Common myeloid progenitor, CD34-positive (primary cell): ENCODE measurements around the gene SLC22A23.

Experiments used
- CTCF ChIA-PET: fragments of 350-600 bp; sonication (Branson Sonifier 250); formaldehyde crosslinking; loops from one replicate; lab custom pipeline; 2021; ENCODE audit warnings: antibody characterized with exemption; lab: Charles Lee
- POLR2A ChIA-PET: fragments of 350-600 bp; sonication (Branson Sonifier 250); formaldehyde crosslinking; loops from one replicate; lab custom pipeline; 2021; ENCODE audit warnings: antibody characterized with exemption; lab: Charles Lee
- DNase-seq, 3 donors: peaks; one replicate each; pipeline versions ENCODE4 v3.0.0 to v3.0.0-alpha.2; 2013
- H3K27ac ChIP-seq, 2 experiments: 1 replicate in 1 of 2; 2 replicates in 1 of 2; pipeline ENCODE4 v1.7.0; 2013; ENCODE audit warnings: inconsistent platforms in 2 of 2, low read length in 2 of 2, mild to moderate bottlenecking in 2 of 2, low read depth in 1 of 2, moderate library complexity in 1 of 2; ENCODE audit not compliant: severe bottlenecking in 2 of 2, insufficient read depth in 1 of 2, poor library complexity in 1 of 2
- H3K27me3 ChIP-seq, 5 experiments: replicated peaks in 2 of 5; 1 replicate in 3 of 5; 2 replicates in 2 of 5; pipeline versions ENCODE4 v1.6.1 to v1.7.0; 2013; ENCODE audit warnings: low read length in 4 of 5, mild to moderate bottlenecking in 2 of 5, moderate library complexity in 2 of 5, inconsistent platforms in 1 of 5; ENCODE audit not compliant: insufficient read depth in 5 of 5, control insufficient read depth in 4 of 5
- H3K36me3 ChIP-seq, 4 experiments: 1 replicate in 2 of 4; 2 replicates in 2 of 4; pipeline versions ENCODE4 v1.6.1 to v1.7.0; 2013; ENCODE audit warnings: low read length in 3 of 4, control low read depth in 1 of 4, mild to moderate bottlenecking in 1 of 4; ENCODE audit not compliant: control insufficient read depth in 4 of 4, insufficient read depth in 4 of 4
- H3K4me1 ChIP-seq, 4 experiments: 1 replicate in 3 of 4; 2 replicates in 1 of 4; pipeline versions ENCODE4 v1.6.1 to v1.7.1; 2013; ENCODE audit warnings: low read length in 3 of 4, mild to moderate bottlenecking in 3 of 4, control low read depth in 1 of 4, inconsistent platforms in 1 of 4, moderate library complexity in 1 of 4; ENCODE audit not compliant: control insufficient read depth in 4 of 4, insufficient read depth in 4 of 4; ENCODE audit errors: control extremely low read depth in 1 of 4
- H3K4me3 ChIP-seq, 7 experiments: 1 replicate in 4 of 7; 2 replicates in 3 of 7; pipeline versions ENCODE4 v1.5.1 to v1.7.0; 2013; ENCODE audit warnings: mild to moderate bottlenecking in 7 of 7, low read length in 6 of 7, moderate library complexity in 6 of 7, inconsistent platforms in 2 of 7, low read depth in 2 of 7, control low read depth in 1 of 7; ENCODE audit not compliant: insufficient read depth in 4 of 7, control insufficient read depth in 1 of 7; ENCODE audit errors: extremely low read depth in 1 of 7
- H3K9me3 ChIP-seq, 5 experiments: 1 replicate in 4 of 5; 2 replicates in 1 of 5; pipeline versions ENCODE4 v1.6.1 to v1.7.1; 2013; ENCODE audit warnings: low read length in 4 of 5, mild to moderate bottlenecking in 2 of 5, inconsistent platforms in 1 of 5, low read depth in 1 of 5, moderate library complexity in 1 of 5; ENCODE audit not compliant: control insufficient read depth in 4 of 5, insufficient read depth in 2 of 5; ENCODE audit errors: control extremely low read depth in 1 of 5
- WGBS: methylation state at CpG from one replicate; pipeline ENCODE4 v1.1.5; 2013; ENCODE audit not compliant: insufficient coverage; 5-methylcytosine and 5-hydroxymethylcytosine counted together

Gene SLC22A23

DNA sequence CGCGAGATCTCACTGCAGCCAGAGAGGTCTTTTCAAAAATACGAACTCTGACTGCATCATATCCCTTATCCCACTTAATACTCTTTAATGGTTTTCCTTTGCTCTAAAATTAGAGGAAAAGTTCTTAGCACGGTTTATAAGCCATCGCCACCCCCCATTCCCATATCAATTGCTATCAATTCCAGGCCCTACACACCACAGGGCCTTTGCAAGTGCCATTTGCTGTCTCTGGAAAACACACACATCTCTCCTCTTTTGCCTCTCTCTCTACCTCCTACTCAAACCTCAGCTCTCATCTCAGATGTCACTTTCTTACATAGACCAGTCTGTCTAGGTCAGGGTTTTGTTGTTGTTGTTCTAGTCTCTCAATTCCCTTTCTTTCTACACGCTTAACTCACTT is 9.8 kb downstream of the SLC22A23 start:
- H3K4me3 ChIP-seq: no peak overlapping the region
- no peak overlapping the region for H3K27ac ChIP-seq
- H3K27me3 ChIP-seq: peaks cover 0 to 4% (median 0%) of the 10 kb centered on the region in 5 experiments
- no peaks in the 10 kb centered on the region for H3K9me3 ChIP-seq
- ChIA-PET POLR2A (no interaction called here), CTCF (interaction anchor here (1.2 kb wide), 1 partner anchor 15 kb away, joined by 4 read pairs; no protein-coding TSS in a partner anchor)
- H3K4me1 ChIP-seq: no peaks in the 10 kb centered on the region
- WGBS: 94% methylated on average over 2 of the region's 6 CpGs
- H3K36me3 ChIP-seq: no peaks in the 10 kb centered on the region
- no peak for DNase-seq

- Histone ChIP-seq H3K27ac (no peak overlapping the region), H3K4me1 (no peaks in the 10 kb centered on the region), H3K9me3 (no peaks in the 10 kb centered on the region), H3K27me3 (peaks cover 0 to 4% (median 0%) of the 10 kb centered on the region in 5 experiments), H3K36me3 (no peaks in the 10 kb centered on the region), H3K4me3 (no peak overlapping the region)
- ChIA-PET POLR2A (no interaction called here), CTCF (interaction anchor here (1.2 kb wide), 1 partner anchor 14 kb away, joined by 4 read pairs; no protein-coding TSS in a partner anchor)
- WGBS: 100% methylated on average over 2 of the region's 4 CpGs
- no peak for DNase-seq
Measured at GRCh38 chr6:3446184-3446583, 10.7 kb downstream of the SLC22A23 start.

- over 99% methylated on average over 15 of the region's 18 CpGs for WGBS
- no peaks in the 10 kb centered on the region for H3K4me1 ChIP-seq
- ChIA-PET POLR2A (no interaction called here), CTCF (interaction anchor here (1.1 to 3.5 kb wide), 2 partner anchors 9 to 16 kb away, joined by 3 to 16 read pairs; no protein-coding TSS in a partner anchor)
- DNase-seq: no peak
- no peaks in the 10 kb centered on the region for H3K36me3 ChIP-seq
- H3K4me3 ChIP-seq: no peak overlapping the region
- no peaks in the 10 kb centered on the region for H3K9me3 ChIP-seq
- peaks cover 0 to 4% (median 0%) of the 10 kb centered on the region in 5 experiments for H3K27me3 ChIP-seq
- H3K27ac ChIP-seq: no peak overlapping the region
Measured at GRCh38 chr6:3444276-3445088, 12.4 kb downstream of the SLC22A23 start.

DNA sequence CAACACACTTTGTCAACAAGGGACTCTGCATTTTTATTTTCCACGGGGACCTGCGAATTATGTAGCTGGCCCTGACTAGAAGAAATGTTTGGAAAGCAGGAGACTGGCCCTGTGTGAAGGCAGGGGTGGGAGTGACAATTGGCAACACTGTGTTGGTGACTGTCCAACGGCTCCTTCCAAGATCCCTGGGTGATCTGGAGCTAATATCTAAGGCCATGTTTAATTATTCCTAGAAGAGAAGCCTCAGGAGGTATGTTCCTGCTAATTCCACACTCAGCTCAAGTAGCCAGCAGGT is 13.7 kb downstream of the SLC22A23 start:
- no peaks in the 10 kb centered on the region for H3K36me3 ChIP-seq
- H3K27me3 ChIP-seq: peaks cover 0 to 4% (median 0%) of the 10 kb centered on the region in 5 experiments
- POLR2A ChIA-PET: no interaction called here
- H3K4me1 ChIP-seq: no peaks in the 10 kb centered on the region
- CTCF ChIA-PET: interaction anchor here (1.4 to 3.5 kb wide), 2 partner anchors 11 to 12 kb away, joined by 4 to 16 read pairs; no protein-coding TSS in a partner anchor
- WGBS: 91% methylated on average over 3 of the region's 3 CpGs
- no peaks in the 10 kb centered on the region for H3K9me3 ChIP-seq
- H3K4me3 ChIP-seq: no peak overlapping the region
- DNase-seq: no peak
- no peak overlapping the region for H3K27ac ChIP-seq

GRCh38 chr6:3442431-3443220 is 14.2 kb downstream of the SLC22A23 start:
- DNase-seq: peak; percentile 35 to 67 (median 41)
- Histone ChIP-seq H3K36me3 (no peaks in the 10 kb centered on the region), H3K4me1 (no peaks in the 10 kb centered on the region), H3K9me3 (no peaks in the 10 kb centered on the region), H3K4me3 (no peak overlapping the region), H3K27me3 (peaks cover 0 to 4% (median 0%) of the 10 kb centered on the region in 5 experiments), H3K27ac (no peak overlapping the region)
- ChIA-PET CTCF (interaction anchor here (1.4 to 3.5 kb wide), 2 partner anchors 11 kb away, joined by 4 to 16 read pairs; no protein-coding TSS in a partner anchor), POLR2A (no interaction called here)
- WGBS: 96% methylated on average over 6 of the region's 8 CpGs

- POLR2A ChIA-PET: interaction anchor here (0.8 kb wide), 1 partner anchor 12 kb away, joined by 3 read pairs; no protein-coding TSS in a partner anchor
- no peaks in the 10 kb centered on the region for H3K9me3 ChIP-seq
- peaks cover 0 to 2% (median 0%) of the 10 kb centered on the region in 5 experiments for H3K27me3 ChIP-seq
- no peak overlapping the region for H3K27ac ChIP-seq
- no peaks in the 10 kb centered on the region for H3K36me3 ChIP-seq
- no peak overlapping the region for H3K4me3 ChIP-seq
- no peaks in the 10 kb centered on the region for H3K4me1 ChIP-seq
- no peak for DNase-seq
- CTCF ChIA-PET: no interaction called here
- WGBS: 100% methylated on average over 5 of the region's 5 CpGs
Measured at GRCh38 chr6:3440911-3441310, 15.9 kb downstream of the SLC22A23 start.
